CD4-positive, alpha-beta T cell treated with Interleukin-17A for 1 hour (primary cell): ENCODE results near the gene CLDN5.
"Not testable (repeated sequence)": the region's sequence is repeated elsewhere in the genome, so short reads cannot be mapped to it uniquely, and the experiment has no call there.

Source experiments
- DNase-seq: peaks from one replicate; pipeline ENCODE4 v3.0.0-alpha.2; 2020

Gene CLDN5

GRCh38 chr22:19547620-19548019, 23.4 kb upstream of the CLDN5 start:
- no peak for DNase-seq

GRCh38 chr22:19546680-19547079, 22.5 kb upstream of the CLDN5 start:
- DNase-seq: no peak

DNA sequence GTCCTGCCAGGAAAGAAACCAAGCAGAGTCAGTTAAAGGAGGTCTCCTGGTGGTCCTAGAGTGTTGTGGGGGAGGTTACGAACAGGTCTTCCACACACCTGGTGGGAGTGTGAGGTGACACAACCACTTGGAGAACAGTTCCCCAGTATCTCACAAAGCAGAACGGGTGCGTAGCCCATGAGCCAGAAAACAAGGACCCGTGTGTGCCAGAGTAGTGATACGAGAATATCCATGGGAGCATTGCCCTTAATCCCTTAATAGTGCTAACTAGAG, 21.7 kb upstream of the CLDN5 start:
- no peak for DNase-seq

- DNase-seq: no peak
Observed at GRCh38 chr22:19543970-19544708, 19.9 kb upstream of the CLDN5 start.

- no peak for DNase-seq
Observed at GRCh38 chr22:19540394-19540793, 16.2 kb upstream of the CLDN5 start.

DNA sequence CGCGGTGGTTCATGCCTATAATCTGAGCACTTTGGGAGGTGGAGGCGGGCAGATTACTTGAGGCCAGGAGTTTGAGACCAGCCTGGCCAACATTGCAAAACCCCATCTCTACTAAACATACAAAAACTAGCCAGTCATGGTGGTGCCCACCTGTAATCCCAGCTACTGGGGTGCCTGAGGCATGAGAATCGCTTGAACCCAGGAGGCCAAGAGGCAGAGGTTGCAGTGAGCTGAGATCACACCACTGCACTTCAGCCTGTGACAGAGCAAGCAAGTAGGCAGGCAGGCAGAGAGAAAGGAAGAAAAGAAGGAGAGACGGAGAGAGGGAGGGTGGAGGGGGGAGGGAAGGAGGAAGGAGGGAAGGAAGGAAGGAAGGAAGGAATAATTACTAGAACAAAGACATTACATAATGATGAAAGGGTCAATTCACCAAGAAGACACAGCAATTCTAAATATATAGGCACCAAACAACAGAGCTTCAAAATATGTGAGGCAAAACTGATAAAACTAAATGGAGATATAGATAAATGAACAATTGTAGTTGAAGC, 13.8 kb upstream of the CLDN5 start:
- no peak for DNase-seq

GRCh38 chr22:19536564-19536963, 12.4 kb upstream of the CLDN5 start:
- no peak for DNase-seq

GRCh38 chr22:19535001-19535400, 10.8 kb upstream of the CLDN5 start:
- DNase-seq: no peak

- no peak for DNase-seq
Observed at GRCh38 chr22:19533857-19534256, 9.6 kb upstream of the CLDN5 start.

- no peak for DNase-seq
Observed at GRCh38 chr22:19533049-19533626, 8.9 kb upstream of the CLDN5 start.

DNA sequence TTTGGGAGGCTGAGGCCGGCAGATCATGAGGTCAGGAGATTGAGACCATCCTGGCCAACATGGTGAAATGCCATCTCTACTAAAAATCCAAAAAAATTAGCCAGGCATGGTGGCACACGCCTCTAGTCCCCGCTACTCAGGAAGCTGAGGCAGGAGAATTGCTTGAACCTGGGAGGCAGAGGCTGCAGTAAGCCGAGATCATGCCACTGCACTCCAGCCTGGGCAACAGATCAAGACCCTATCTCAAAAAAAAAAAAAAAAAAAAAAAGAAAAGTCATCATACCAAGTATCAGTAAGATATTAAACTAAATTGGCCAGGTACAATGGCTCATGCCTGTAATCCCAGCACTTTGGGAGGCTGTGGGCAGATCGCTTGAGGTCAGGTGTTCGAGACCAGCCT, 7.1 kb upstream of the CLDN5 start:
- not testable (repeated sequence) for DNase-seq

DNA sequence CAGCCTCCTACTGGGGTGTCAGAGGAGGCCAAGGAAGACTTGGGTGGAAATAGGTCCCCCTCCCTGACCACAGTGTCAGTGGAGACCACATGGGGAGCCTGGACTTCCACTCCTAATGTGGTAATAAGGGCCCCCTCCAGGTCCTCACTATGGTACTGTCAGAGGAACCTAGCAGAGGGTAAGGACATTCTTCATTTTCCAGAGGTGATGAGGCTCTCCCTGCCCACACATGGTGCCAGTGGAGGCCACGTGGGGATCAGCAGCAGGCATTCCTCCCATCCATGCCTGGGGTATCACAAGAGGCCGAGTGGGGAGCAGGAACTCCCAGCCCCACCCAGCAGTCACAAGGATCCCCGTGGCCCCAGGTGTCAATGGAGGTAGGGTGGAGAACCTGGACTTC, 6.5 kb upstream of the CLDN5 start:
- no peak for DNase-seq

DNA sequence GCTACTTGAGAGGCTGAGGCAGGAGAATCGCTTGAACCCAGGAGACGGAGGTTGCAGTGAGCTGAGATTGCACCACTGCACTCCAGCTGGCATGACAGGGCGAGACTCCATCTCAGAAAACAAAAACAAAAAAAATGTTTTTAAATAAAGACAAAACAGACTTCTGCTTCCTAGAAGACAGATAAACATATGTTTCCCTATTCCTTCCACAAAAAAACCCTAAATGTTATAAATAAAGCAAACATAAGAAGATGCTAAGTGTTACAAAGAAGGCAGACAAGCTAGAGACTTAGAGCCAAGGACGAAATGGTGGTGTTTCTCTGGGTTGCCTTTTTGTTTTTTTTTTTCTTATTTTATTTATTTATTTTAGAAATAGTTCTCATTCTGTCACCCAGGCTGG, 5.6 kb upstream of the CLDN5 start:
- no peak for DNase-seq

DNA sequence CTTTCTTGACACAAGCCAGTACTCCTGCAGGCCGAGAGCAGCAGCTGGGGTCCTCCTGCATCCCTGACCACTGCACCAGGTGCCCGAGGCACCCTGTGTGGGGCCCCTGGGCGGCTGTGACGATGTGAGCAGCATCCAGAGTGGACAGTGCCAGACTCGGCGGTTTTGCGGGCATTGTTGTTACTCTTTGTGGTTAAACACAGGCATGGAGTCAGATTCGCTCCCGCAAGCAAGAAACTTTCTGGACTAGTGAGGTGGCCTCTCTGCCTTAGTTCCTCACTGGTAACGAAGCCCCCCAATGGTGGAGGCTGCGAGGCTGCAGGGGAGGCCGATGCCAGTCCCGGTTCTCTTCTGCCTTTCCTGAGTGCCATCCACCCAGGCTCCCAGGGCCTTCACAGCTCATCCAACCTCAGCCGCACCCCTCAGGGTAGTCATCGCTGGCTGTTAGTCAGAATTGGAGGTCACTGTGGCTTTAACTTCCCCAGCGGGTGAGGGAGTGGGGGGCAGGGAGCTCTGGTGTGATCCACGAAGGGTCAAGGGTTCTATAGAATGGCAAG, 3.7 kb upstream of the CLDN5 start:
- DNase-seq: no peak

DNA sequence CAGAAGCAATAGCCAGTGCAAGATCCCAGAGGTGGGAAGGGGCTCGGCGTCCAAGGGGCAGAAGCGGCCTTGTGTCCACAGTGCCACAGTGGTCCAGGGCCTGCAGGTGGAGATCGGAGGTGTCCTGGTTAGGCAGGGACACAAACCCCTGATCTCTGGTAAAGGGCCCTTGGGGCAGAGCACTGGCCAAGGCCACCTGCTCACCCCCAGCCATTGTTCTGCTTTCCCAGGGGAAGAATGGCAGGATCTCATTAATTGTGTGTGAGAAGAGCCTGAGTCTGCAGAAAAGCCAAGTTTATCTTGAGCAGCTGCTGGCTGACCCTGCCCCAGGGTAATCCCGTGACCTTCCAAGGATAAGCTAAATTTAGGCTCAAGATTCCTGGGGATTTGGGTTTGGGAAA, 3.1 kb upstream of the CLDN5 start:
- DNase-seq: no peak

GRCh38 chr22:19526702-19527111, 2.5 kb upstream of the CLDN5 start:
- DNase-seq: no peak

GRCh38 chr22:19526076-19526701, 2.0 kb upstream of the CLDN5 start:
- DNase-seq: no peak

DNA sequence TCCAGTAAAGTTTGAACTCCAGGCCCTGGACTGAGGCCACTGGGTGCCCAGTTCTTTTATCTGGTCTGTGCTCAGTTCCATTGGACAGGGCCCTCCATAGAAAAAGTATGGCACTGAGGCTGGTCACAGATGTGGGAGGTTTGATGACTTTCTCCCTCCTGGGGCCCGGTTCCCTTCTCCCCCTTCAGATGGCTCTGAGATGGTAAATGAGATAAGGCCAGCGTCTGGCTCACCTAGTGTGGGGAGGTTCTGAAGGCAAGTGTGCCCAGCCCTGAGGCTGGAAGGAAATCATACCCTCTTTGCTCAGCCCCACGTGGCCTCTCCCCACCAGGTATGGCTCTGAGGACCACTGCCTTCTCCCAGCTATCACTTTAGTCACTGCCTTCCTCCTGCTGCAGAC, 1.5 kb upstream of the CLDN5 start:
- DNase-seq: no peak

DNA sequence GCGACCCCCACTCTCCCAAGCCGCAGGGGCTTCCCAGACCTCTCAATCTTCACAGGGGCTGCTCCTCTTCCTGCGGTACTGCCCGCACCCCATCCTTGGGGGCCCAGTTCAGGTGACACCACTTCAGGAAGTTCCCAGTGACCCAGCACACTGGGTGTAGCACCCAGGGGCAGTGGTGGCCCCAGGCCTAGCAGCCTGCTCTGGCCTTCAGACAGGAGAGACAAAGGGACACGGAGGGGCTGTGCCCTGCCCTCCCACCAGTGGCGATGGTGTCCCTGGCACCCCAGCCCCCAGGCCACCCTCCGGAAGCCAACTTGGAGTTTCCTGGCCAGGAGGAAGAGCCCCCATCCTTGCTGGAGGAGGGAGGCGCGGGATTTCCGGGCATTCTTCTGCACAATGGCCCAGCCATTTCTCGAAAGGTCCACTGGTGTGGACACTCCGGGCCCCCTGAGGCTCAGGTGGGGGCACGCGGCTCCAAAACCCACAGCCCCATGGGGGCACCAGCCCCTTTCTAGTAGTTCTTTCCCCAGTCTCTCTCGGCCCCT, 978 bp upstream of the CLDN5 start:
- no peak for DNase-seq

DNA sequence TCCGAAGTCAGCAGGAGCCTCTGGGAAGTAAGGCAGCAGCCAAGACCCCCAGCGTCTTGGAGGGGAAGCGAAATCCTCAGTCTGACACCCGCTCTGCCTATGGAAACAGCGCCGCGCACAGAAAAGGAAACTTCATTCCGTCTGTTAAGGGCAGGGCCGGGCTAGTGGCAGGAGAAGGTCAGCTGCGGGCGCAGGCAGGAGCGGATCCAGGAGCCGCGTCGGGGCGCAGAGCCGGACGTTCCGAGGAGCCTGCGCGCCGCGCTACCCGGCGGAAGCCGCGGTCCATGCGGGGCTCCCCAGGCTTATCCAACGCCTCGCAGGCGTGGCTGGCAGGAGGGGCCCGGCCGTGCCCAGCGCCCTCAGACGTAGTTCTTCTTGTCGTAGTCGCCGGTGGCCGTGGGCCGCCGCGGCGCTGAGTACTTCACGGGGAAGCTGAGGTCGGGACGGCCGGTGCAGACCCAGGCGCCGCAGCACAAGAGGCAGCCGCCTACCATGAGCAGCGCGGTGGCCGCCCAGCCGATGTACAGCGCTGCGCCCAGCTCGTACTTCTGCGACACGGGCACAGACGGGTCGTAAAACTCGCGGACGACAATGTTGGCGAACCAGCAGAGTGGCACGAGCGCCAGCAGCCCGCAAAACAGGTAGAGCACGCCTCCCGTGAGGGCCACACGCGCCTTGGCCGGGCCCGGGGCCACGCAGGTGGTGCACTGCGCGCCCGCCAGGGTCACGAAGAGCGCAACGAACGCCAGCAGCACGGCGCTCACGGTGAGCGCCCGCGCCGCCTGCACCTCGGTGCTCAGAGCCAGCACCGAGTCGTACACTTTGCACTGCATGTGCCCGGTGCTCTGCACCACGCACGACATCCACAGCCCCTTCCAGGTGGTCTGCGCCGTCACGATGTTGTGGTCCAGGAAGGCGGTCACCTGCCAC, 705 bp downstream of the CLDN5 start:
- DNase-seq: no peak

GRCh38 chr22:19522881-19523239, 1.4 kb downstream of the CLDN5 start:
- DNase-seq: no peak

DNA sequence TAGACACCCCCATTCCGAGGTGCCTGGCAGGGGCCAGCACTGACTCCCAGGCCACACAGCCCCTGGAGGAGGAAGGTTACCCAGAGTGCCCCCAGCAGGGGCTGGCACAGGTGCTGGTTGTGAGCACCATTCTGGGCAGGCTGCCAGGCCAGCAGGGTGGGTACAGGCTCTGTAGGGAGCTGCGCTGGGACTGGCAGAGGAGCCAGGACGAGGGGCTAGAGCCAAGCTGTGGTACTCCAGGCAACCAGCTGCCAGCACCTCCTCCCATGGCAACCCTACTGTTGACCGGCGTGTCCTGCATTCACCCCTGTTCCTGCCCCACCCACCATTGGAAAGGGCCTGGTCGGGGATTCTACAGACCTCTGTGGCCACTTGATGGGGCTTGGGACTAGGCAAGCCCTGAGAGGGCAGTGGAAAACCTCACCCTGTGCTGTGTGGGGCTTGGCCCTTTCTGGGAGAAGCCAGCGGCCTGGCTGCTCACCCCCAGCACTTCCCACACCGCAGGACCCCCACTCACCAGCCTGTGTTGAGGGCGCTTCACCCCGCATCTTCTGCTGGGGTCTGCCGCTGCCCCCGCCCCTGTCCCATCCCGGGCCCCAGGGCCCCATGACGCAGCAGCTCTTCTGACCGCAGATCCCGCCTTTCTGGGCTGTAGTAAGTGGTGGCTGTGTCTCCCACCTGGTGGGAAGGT, 1.9 kb downstream of the CLDN5 start:
- DNase-seq: no peak
